SKM-1 treated with dmso at 0.1 percent for 144 hours (cell line): ENCODE results near the gene FBXO3.

Experiments
- DNase-seq: peaks from one replicate; lab custom pipeline; 2025; ENCODE audit not compliant: unreplicated experiment; lab: John Stamatoyannopoulos, UW

The FBXO3 gene

GRCh38 chr11:33703788-33704187 lies 70.5 kb downstream of the FBXO3 start:
- no peak for DNase-seq

GRCh38 chr11:33703234-33703633 lies 71.1 kb downstream of the FBXO3 start:
- no peak for DNase-seq

GRCh38 chr11:33701302-33702230 lies 72.8 kb downstream of the FBXO3 start:
- no peak for DNase-seq

GRCh38 chr11:33700502-33701271 lies 73.6 kb downstream of the FBXO3 start, which contains the start of gene C11orf91:
TSS of gene C11orf91 (minus strand) at chr11:33700826. CDS start at chr11:33700740, 86 bp downstream.
- peak; percentile 81 for DNase-seq

- no peak for DNase-seq
Observed at GRCh38 chr11:33700063-33700501, 74.2 kb downstream of the FBXO3 start.

GRCh38 chr11:33699515-33700062 lies 74.7 kb downstream of the FBXO3 start:
- DNase-seq = peak; percentile 57

- no peak for DNase-seq
Observed at GRCh38 chr11:33698921-33699320, 75.4 kb downstream of the FBXO3 start.

- DNase-seq = no peak
Observed at GRCh38 chr11:33697997-33698396, 76.3 kb downstream of the FBXO3 start.

- DNase-seq = no peak
Observed at GRCh38 chr11:33696931-33697638, 77.2 kb downstream of the FBXO3 start.

GRCh38 chr11:33696411-33696810 lies 77.9 kb downstream of the FBXO3 start:
- DNase-seq = peak; percentile 11

- no peak for DNase-seq
Observed at GRCh38 chr11:33695051-33695566, 79.2 kb downstream of the FBXO3 start.

- peak; percentile 40 for DNase-seq
Observed at GRCh38 chr11:33694346-33695050, 79.8 kb downstream of the FBXO3 start.

GRCh38 chr11:33692541-33692940 lies 81.8 kb downstream of the FBXO3 start:
- DNase-seq = no peak

GRCh38 chr11:33692013-33692504 lies 82.3 kb downstream of the FBXO3 start:
- no peak for DNase-seq

GRCh38 chr11:33691066-33691864 lies 83.1 kb downstream of the FBXO3 start:
- DNase-seq = no peak
